OCI-LY1 (cell line): Measurements from ENCODE around the gene NR2C1.

ENCODE experiments used
- CTCF ChIP-seq: fragments of 200-600 bp; sonication (generic), shearing (Covaris generic); IDR thresholded peaks from 2 replicates; pipeline ENCODE4 v1.5.1; 2017; ENCODE audit warnings: mild to moderate bottlenecking, antibody characterized with exemption, low read length, moderate library complexity, mixed read lengths
- EZH2 ChIP-seq: fragments of 200-600 bp; sonication (generic), shearing (Covaris generic); IDR thresholded peaks from 2 replicates; pipeline ENCODE4 v1.8.0; 2017; ENCODE audit warnings: borderline replicate concordance, mixed run types, mild to moderate bottlenecking, antibody characterized with exemption, low read length, moderate library complexity, mixed read lengths

GRCh38 chr12:95051241-95051640 lies 22.2 kb downstream of the NR2C1 start:
- no peak for TF ChIP-seq CTCF
- no peak for TF ChIP-seq EZH2
